Measurements from ENCODE around the gene ZNF384.
A peak's percentile ranks its signal among the peaks of the same experiment; 100 is the strongest.

Gene ZNF384

DNA sequence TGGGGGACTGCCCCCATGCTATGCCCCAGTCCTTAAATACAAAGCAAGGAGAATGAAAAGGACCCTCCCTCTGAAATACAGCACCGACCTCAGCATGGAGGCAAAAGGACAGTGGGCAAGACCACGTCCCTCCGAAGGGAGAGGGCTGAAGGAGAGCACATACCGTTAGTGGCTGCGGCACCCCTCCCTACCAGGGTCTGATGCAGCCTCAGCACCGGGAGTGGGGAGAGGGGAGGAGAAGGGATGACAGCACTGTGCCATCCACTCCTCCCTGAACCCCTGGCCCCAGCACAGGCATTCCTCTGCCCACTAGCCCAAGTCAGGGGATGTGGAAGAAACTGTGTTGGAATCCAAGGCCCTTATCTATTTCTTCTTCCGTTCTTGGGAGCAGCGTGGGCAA lies 38.3 kb downstream of the ZNF384 start:
- DNase-seq, result no peak

DNA sequence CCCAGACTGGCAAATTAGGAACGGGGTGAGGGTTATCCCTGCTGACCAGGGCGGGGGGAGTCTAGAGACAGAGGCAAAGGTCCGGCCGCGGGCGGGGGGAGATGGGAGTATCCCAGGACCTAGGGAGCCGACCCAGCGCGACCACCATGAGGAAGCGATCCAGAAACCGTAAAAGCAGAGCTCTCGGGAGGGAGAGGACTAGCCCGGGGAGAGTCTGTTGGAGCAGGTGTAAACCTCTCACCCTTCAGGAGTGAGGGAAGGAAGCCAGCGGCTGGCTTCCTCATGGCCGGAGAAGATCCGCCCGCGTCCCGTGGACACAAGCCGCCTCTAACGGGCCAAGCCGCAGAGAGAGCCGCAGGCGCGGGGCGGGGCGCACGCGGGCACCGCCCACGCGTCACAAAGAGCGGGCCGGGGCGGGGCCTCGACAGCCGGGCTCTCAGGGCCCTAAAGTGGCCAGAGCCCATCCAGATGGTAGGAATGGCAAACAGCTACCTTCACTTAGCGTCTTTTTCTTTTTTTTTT lies 42.0 kb downstream of the ZNF384 start, which contains the start of gene ACRBP:
TSS of gene ACRBP (minus strand) at position 350 of the 522 bp plus-strand sequence. CDS start at position 284, 66 bp downstream.
- DNase-seq, result no peak

DNA sequence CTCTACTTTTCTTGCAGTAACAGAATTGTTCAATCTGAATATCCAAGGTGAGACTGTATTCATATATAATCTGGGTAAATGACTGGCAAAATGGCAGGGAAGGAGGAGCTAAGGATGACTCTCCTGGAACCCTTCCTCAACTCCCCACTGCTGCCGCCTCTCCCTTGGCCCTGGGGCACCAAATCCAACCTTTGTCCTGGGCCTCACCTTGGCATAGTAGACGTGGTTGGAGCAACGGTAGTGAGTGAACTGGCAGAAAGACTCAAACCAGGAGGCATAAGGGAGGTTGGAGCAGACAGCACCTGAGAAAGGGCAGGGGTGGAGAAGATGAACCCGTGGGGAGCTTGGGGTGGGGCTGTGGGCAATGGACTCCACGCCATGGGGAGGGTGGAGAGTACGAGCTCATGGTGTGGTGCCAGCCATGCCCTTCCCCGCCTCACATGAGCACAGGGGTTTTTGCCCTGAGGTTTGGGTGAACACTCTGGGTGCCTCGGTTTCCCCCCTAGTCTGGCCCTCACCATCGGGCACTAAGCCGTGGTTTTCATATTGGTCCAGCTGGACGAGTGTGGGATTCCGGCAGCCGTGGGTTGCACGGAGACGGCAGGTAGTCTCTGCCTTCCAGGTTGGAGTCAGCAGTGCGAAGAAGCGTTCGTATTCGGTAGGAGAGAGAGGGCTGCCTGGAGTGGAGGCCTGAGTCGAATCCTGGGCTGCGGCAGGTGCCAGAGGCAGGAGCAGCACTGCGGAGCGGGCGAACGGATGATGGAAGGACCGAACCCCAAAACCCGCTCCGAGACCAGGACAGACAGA lies 42.7 kb downstream of the ZNF384 start:
- DNase-seq, result no peak

DNA sequence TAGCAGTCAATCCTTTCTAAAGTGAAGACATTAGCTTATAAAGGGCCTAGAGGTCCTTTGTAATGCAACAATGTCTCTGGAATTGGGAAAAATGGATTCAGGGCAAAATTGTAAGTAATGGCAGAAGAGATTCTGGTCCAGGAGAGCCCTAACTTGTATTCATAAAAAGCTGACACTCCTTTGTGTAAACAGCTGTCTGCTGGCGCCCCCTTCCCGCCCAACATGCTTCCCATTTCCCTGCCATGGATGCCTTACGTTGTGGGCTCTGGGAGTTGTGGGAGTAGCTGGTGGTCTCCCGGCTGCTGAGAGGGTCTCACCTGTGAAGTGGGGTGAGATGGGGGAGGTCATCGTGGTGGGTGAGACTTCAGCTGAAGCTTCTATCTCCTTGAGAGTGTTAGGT lies 44.3 kb downstream of the ZNF384 start:
- DNase-seq, result no peak

DNA sequence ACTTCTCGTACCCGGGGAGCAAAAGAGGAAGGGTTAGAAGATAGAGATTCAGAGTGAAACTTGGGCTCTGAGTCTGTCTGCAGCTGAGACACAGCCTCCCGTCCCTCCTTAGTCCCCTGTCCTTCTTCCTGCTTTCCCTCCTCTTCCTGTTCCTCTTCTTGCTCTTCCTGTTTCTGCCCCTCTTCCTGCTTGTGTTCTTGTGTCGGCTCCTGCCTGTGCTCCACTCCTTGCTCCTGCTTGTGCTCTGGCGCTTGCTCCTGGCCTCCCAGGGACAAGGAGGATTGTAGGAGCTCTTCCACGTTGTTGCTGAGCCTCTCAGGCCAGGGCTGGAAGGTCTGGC lies 44.9 kb downstream of the ZNF384 start:
- DNase-seq, result no peak

DNA sequence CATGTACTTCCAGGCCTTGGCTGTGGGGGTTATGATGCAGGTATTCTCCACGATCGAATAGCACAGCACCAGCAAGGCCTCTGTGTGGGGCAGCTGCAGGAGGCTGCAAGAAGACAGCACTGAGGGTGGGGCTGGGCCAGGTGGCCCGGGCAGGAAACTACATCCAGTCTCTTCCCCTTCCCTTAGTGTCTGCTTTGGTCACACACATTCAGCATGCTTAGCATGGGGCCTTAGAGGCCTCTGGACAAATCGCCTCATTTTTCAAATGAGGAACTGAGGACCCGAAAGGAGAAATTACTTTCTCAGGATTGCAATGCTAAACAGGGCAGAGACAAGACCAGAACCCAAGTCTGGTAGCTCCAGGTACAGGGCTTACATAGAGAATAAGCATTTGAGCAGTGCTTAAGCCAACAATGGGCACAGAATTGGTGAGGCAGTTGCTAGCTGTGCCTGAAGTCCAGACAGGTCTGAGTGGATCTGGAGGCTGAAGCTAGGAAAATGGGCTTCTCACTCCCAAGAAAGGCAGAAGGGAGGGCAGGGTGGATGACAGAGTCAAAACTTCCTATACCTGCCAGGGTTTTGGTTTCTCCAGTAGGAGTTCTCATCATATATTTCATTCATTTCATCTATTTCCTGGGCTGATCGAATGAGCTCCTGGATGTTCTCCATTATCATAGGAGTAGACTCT lies 45.5 kb downstream of the ZNF384 start:
- no peak for DNase-seq

DNA sequence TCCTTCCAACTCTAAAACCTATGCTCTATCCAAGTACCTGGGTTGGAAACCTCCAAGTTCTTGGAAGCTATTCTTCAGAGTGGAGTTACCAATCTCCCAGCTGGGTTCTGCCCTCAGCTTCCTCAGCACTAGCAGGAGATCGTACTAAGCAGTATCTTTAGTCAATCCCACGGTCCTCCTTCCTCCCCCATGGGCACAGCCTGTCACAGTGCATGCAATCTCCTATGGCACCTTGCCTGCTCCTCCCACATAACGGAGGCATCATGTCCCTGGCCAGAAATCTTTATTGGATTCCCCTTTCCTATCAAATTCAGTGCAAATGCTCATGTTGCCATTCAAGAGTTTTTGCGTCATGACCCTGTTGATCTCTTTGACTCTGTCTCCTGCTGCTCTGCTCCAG lies 48.0 kb downstream of the ZNF384 start:
- no peak for DNase-seq

DNA sequence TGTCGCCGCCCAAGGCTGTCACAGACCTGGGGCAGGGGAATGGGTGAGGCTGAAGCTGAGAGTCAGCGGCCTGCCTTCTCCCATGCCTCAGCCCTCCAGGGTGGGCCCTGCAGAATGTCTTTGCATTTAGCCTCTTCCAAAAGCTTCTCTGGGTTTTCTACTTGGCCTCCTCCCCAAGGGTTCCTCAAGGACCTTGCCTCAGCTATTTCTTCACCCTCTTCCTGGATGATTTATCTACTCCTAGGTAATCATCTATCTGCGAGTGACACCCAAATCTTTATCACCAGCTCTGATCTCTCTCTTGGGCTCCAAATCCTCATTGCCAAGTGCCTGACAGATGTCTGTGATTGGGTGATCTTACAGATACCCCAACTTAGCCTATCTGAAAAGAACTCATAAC lies 48.7 kb downstream of the ZNF384 start:
- no peak for DNase-seq

DNA sequence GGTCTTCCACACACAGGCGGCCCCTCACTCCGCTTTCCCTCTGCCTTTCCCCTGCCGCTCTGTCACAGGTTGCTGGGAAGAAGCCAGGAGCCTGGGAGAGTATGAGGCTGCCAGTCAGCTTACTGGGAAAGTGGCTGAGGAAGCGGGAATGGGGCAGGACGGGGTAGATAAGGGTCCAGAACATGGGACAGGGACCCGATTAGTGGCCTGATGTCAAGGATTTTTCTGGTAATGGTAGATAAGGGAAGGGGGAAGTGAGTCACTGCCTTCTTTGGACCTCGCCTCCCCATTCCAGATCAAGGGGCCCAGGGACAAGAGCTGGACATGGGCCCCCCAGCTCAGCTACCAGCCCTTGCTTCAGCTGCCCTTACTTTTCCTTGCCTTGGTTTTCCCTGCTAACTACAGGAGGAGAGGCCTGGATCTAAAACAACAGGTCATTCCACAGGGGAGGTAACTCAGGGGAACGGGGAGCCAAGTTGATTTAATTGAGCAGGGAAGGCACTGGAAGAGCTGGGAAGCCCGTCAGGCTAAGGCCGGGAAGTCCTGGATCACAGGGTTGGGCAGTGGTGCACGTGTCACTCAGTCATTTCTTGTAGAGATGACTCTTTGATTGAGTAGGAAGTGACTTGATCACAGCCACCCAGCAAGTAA lies 49.9 kb downstream of the ZNF384 start:
- DNase-seq, result no peak

DNA sequence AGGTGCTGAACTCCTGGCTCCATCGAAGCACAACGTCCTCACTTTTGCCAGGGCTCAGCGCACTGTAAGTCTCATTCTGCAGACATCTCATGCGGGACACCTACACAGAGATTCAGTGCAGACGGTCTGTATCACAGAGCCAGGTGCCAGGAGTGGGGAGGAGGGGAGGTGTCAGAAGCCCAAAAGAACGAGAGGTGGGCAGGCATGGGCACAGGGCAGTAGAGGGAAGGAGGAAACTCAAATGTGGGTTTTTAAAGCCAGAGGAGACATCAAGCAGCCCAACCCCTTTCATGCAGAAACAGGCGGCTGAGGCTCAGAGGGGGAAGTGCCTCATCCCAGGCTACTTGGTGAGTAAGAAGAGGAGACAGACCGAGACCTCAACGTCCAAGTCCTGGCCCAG lies 50.9 kb downstream of the ZNF384 start:
- no peak for DNase-seq

DNA sequence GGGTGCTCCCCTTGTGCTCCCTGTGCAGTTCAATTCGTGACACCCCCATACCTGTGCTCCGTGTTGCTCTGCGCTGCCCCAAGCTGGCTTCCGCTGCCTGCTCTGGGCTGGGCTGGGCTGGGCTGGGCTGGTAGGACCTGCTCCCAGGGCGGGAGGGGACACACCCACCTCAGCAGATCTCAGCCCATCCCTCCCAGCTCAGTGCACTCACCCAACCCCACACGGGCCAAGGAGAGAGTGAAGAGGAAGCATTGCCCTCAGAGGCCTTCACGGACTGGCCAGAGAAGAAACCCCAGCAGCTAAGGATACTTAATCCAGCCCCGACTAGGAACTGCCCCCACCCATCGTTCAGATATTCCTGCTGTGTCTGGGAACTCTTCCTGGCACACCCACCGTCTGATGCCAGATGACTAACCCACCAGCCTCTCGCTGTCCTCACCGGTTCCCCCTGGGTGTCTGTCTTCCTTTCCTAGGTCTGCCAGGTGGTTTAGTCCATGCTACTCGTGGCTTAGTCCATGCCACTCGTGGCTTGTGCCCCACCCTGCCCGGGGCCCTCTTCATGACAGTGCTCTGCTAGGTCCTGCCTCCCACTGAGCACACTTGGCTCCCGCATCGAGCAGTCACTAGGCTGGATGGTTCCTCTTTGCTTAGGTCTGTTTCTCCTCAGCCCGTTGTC lies 53.2 kb downstream of the ZNF384 start, which contains the start of gene LPAR5:
TSS of gene LPAR5 (minus strand) at position 104 of the 676 bp plus-strand sequence. CDS start 14,711 bp downstream, outside the sequence.
- DNase-seq, result no peak

DNA sequence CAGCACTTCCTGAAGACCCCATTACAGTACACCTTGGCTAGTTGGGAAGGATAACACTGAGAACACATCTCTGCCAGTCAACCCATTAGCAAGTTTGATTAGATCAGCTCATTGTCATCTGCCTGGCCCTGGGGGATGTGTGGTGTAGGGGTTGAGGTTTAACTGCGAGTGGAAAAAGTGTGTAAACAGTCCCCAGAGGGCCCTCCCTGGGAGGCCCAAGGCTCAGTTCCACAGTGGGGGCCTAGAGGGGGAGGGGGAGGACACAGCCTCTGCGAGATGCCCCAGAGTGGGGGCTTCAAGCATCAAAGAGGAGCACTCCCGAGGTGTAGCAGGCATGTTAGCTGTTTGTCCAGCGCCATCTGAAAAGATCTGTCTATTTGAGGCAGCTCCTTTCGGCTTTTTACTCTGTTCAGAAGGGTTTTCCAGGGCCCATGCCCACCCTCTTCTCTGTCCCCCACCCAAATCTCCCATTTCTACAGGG lies 53.8 kb downstream of the ZNF384 start:
- peak; percentile 42 for DNase-seq

DNA sequence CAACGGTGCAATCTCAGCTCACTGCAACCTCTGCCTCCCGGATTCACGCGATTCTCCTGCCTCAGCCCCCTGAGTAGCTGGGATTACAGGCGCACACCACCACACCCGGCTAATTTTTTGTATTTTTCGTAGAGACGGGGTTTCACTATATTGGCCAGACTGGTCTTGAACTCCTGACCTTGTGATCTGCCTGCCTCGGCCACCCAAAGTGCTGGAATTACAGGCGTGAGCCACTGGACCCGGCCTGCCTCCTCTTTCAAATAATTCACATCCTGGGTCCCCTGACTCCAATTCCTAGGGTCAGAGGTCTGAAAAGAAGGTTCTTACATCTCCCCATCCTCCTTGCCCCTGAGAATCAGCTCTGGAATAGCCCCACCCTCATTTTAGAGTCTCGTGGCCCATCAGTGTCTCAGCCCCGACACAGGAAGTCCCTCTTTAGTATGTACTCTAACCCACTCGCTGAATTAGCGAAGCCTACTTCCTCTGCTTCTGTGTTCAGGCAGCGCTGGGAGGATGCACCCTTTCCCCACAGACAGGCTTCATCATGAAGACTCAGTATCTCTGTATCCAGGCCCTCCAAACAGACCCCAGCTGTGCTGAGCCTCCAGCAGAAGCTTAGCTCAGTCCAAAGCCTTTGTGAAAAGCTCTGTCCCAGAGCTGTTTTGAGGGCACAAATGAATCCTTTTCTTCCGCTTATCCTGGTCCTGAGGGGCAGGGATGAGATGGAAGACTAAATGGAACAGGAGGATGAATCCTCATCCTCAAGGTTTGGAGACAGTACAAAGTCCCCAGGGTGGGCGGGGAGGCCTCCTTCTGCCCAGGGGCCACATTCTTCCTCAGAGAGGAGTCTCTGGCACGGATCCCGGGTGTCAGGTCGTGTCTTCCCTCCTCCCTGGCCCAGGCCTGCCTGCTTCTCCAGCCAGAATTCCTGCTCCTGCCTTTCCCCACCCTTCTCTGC lies 56.9 kb downstream of the ZNF384 start:
- peak; percentile 42 for DNase-seq

DNA sequence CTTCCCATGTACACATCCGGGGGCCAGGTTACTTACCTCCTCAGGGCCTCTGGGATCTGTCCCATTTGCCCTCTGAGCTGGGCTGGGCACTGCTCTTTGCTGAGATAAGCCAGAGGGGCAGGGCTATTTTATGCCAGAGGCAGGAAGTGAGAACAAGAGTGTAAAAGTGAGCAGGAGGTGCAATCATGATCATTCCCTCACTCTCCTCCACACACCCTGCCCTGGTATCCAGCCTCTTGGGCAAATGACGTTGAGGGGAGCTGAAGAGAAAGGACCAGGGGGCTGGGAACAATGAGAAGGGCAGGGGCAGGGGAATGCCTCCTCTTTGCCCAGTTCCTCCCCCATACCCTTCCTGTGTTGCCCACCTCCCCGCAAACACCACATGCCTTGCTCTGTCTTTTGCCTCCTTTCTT lies 57.6 kb downstream of the ZNF384 start:
- no peak for DNase-seq

DNA sequence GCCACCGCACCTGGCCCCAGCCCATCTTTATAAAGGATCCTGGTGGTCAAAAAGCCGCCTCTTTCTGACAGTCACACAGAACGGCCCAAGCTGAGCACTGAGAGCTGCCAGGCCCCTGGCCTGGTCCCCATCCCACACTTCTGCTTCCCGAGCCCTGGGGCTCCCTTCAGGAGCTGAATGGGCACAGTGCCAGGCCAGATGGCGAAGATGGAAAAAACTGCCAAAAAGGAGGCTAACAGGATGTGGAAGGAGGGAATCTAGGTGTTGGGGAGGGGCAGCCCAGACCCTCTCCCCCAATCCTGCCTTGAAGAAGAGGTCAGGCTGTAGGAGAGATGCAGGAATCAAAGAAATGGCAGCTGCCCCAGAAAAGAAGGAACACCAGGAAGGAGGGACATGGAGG lies 58.4 kb downstream of the ZNF384 start:
- no peak for DNase-seq

DNA sequence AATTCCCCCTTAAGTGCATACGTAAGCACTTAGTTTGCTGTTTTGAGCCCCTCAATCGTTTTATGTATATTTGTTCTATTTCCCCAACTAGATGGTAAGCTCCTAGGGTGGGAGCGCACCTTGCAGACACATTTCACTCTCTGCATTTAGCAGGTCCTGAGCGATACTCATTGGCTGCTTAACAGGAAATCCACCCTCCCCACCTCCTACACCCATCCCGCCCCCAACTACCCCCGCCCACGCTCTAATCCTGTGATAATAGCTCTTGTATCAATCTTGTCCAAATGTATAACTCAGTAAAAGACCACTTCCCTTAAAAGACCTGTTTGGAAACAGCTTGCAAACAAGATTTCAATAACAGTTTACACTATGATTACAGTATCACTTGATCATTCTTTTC lies 61.6 kb downstream of the ZNF384 start:
- DNase-seq, result no peak

DNA sequence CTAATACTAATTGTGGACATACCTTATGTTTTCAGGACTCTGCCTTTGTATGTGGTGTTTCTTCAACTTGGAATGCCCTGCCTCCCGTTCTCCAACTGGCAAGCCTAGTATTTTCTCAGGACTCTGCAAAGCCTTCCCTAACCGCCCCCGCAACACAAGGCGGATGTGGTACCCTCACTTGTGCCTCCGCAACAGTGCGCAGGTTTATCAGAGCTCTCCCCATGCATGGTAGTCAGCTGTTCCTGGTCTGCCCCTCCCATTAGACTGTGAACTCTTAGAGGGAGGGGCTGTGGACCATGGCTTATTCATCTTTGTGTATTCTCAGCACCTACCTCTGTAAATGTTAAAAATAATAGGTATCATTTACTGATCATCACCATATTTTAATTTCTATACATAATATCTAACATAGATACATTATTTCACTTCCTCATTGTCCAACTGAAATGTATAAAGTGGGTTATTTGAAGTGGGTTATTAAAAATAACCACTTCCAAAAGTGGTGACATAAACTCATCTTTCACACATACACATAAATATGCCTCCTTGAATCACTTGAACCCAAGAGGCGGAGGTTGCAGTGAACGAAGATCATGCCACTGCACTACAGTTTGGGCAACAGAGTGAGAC lies 62.4 kb downstream of the ZNF384 start:
- no peak for DNase-seq

DNA sequence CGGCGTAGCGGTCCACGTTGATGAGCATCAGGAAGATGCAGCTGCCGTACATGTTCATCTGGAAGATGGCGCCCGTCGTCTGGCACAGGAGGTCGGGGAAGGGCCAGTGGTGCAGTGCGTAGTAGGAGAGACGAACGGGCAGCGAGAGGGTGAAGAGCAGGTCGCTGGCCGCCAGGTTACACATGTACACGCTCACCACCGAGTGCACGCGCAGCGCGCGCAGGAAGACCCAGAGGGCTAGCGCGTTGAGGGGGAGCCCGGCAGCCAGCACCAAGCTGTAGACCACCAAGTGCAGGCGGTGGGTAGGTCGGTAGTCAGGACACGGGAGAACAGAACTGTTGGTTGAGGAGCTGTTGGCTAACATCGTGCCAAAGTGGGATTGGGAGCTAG lies 68.3 kb downstream of the ZNF384 start:
- DNase-seq, result no peak

DNA sequence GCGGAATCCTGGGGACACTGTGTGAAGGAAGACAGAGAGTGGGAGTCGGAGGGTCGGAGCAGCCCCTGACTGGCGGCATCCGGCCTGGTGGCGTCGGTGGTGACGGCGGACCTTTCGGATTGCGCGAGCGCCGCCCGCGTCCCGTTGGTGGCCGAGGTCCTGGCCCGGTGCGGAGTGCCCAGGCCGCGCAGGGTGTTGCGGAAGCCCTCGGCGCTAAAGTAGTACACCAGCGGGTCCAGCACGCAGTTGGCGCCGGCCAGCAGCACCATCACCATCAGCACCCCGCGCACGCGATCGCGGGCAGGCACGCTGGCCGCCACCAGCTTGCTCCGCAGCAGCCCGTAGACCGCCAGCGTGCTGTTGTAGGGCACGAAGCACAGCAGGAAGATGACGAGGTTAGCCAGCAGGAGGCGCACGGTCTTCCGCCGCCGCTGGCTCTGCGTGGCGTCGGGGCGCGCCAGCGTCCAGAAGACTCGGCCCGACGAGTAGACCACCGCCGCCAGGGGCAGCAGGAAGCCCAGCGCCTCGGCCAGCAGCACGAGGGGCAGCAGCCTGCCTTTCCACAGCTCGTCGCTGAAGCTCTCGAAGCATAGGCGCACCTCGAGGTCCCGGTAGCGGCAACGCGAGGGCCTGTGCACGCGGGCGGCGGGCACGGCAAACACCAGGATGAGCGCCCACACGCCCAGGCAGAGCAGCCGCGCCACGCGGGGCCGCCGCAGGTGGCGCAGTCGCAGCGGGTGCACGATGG lies 68.9 kb downstream of the ZNF384 start:
- no peak for DNase-seq

DNA sequence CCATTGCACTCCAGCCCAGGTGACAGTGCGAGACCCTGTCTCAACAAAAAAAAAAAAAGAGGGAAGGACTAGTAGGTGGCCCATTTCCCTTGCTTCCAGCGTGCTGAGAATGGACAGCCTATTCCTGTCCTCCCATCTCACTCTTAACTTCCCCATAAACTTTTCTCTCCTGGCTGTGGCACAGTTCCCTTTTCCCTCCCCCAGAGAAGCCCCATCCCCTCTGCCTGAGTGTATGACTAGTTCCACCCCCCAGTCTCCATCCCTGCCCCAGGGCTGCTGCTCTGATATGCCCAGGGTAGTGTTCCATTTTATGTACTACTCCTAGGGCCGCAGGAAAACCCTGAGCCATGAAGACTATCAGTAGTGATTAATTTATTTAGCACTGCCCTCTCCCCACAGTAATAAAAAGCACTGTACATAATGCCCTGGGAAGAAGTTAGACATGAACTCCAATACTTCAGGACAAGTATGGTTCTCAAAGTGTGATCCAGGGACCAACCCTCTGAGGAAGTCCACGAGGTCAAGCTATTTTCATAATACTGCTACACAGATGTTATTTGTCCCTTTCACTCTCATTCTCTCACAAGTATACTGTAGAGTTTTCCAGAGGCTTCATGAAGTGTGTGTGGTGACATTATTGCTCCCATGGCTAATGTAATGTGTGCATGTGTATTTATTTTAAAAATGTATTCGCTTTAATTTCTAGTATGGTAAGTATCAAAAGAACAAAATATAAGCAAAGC lies 70.5 kb downstream of the ZNF384 start:
- no peak for DNase-seq

Data from KG1 (cell line).